K562 (cell line): ENCODE results near the gene FUNDC1. TPM values are rescaled to one million over a fixed set of nuclear protein-coding genes. Genes with fewer than 3 reads are reported as not detected.

Experiments used
- BRD4 ChIP-seq: fragments of 200-600 bp; sonication (generic); IDR thresholded peaks from 2 replicates; pipeline ENCODE4 v1.6.1; 2017; ENCODE audit warnings: inconsistent platforms
- CREBBP ChIP-seq: IDR thresholded peaks from one replicate; pipeline ENCODE4 v1.6.1; 2012; ENCODE audit warnings: low read depth, mild to moderate bottlenecking, control low read depth, inconsistent platforms, low read length
- EP400 ChIP-seq: fragments of 450-650 bp; IDR thresholded peaks from 2 replicates; pipeline ENCODE4 v1.6.1; 2017; ENCODE audit warnings: antibody characterized with exemption, mild to moderate bottlenecking, moderate library complexity
- HMGN3 ChIP-seq: IDR thresholded peaks from 2 replicates; pipeline ENCODE4 v1.6.1; 2011; ENCODE audit warnings: borderline replicate concordance, low read depth, mild to moderate bottlenecking, mixed read lengths, low read length; ENCODE audit not compliant: insufficient read length; ENCODE audit errors: extremely low read depth
- ILF3 ChIP-seq: fragments of 450-650 bp; IDR thresholded peaks from 2 replicates; pipeline ENCODE4 v1.6.1; 2018; ENCODE audit warnings: antibody characterized with exemption, mild to moderate bottlenecking, moderate library complexity, borderline replicate concordance
- MAFG ChIP-seq: fragments of 450-650 bp; conservative IDR thresholded peaks from 2 replicates; pipeline ENCODE4 v1.6.1; 2016; ENCODE audit warnings: missing genetic modification characterization, missing compliant biosample characterization
- PHB ChIP-seq: fragments of 250-450 bp; sonication (Bioruptor Pico); IDR thresholded peaks from 2 replicates; pipeline ENCODE4 v1.5.0; 2021
- POLR2AphosphoS2 ChIP-seq: IDR thresholded peaks from 2 replicates; pipeline ENCODE4 v1.6.1; 2012; ENCODE audit warnings: low read length, improper control_type of control experiment
- RBBP5 ChIP-seq: fragments of 200-600 bp; sonication (generic); IDR thresholded peaks from 2 replicates; pipeline ENCODE4 v1.6.1; 2012; ENCODE audit warnings: borderline replicate concordance, mild to moderate bottlenecking, low read length, control low read depth, inconsistent platforms; ENCODE audit not compliant: insufficient read depth, poor library complexity, severe bottlenecking
- SIN3A ChIP-seq, 2 experiments: fragments of 150-350 bp in 1 of 2; IDR thresholded peaks; 2 replicates each; pipeline ENCODE4 v1.6.1; 2011 to 2016; ENCODE audit warnings: borderline replicate concordance in 2 of 2, low read depth in 2 of 2, low read length in 2 of 2, mild to moderate bottlenecking in 2 of 2, moderate library complexity in 2 of 2; ENCODE audit not compliant: control insufficient read depth in 1 of 2
- SMAD1 ChIP-seq: fragments of 150-350 bp; IDR thresholded peaks from 2 replicates; pipeline ENCODE4 v1.6.1; 2014; ENCODE audit warnings: low read length, low read depth; ENCODE audit not compliant: partially characterized antibody
- SP1 ChIP-seq: sonication (generic); formaldehyde crosslinking; IDR thresholded peaks from 2 replicates; pipeline ENCODE4 v1.8.1; 2022; ENCODE audit warnings: mild to moderate bottlenecking, missing genetic modification reagents
- SP2 ChIP-seq: IDR thresholded peaks from 2 replicates; pipeline ENCODE4 v1.6.1; 2011; ENCODE audit warnings: mild to moderate bottlenecking, low read depth, low read length, moderate library complexity; ENCODE audit not compliant: poor library complexity, severe bottlenecking; ENCODE audit errors: extremely low read depth
- TAF1 ChIP-seq: IDR thresholded peaks from 2 replicates; pipeline ENCODE4 v1.6.1; 2011; ENCODE audit warnings: mild to moderate bottlenecking, low read length, moderate library complexity; ENCODE audit not compliant: insufficient read depth, control insufficient read depth, severe bottlenecking; ENCODE audit errors: extremely low read depth
- TEAD1 ChIP-seq, 2 experiments: fragments of 450-650 bp in 1 of 2; sonication (generic) in 1 of 2; formaldehyde crosslinking; IDR thresholded peaks; 2 replicates each; pipeline versions ENCODE4 v1.4.0 to v1.8.0; 2020 to 2022; ENCODE audit warnings: mild to moderate bottlenecking in 2 of 2, missing genetic modification reagents in 1 of 2
- ZBTB2 ChIP-seq: fragments of 450-650 bp; IDR thresholded peaks from 2 replicates; pipeline ENCODE4 v1.6.1; 2016; ENCODE audit warnings: antibody characterized with exemption
- ZFP91 ChIP-seq: sonication (generic); formaldehyde crosslinking; IDR thresholded peaks from 2 replicates; pipeline ENCODE4 v1.8.0; 2022; ENCODE audit warnings: mild to moderate bottlenecking, missing genetic modification reagents
- ZNF143 ChIP-seq: sonication (generic); formaldehyde crosslinking; IDR thresholded peaks from 2 replicates; pipeline ENCODE4 v1.9.0; 2022; ENCODE audit warnings: mild to moderate bottlenecking, missing genetic modification reagents
- ZNF408 ChIP-seq: fragments of 250-450 bp; sonication (Bioruptor Pico); IDR thresholded peaks from 2 replicates; pipeline ENCODE4 v1.4.0; 2020; ENCODE audit warnings: low read depth, mild to moderate bottlenecking, moderate library complexity
- ZNF583 ChIP-seq: fragments of 250-450 bp; sonication (Bioruptor Pico); IDR thresholded peaks from 2 replicates; pipeline ENCODE4 v1.4.0; 2020
- polyA plus RNA-seq, 8 experiments: library from polyadenylated mRNA; depleted of rRNA in 4 of 8; stranded (reverse) in 5 of 8; unstranded in 3 of 8; fragments of >200 nt; fragmentation: Nextera tagmentation in 2 of 8; fragmentation: Illumina TruSeq in 1 of 8; extraction: Ambion mirVana in 2 of 8; extraction: Trizol in 1 of 8; gene quantifications; 2 replicates each; pipeline versions ENCODE4 v1.2.1 to v1.2.3, GENCODE V29; 2011 to 2014; ENCODE audit warnings: inconsistent platforms in 1 of 8, missing spikeins in 1 of 8
- total RNA-seq, 7 experiments: library from RNA; depleted of rRNA in 6 of 7; stranded (reverse); fragments of >200 nt in 6 of 7; fragmentation: Illumina TruSeq in 2 of 7; extraction: Trizol in 2 of 7; gene quantifications; 2 replicates each; pipeline versions ENCODE4 v1.2.1 to v1.2.3, GENCODE V29; 2011 to 2021; ENCODE audit warnings: low replicate concordance in 1 of 7
- TF ChIP-seq, protein P1 (sequence below): fragments of 150-350 bp; IDR thresholded peaks from 2 replicates; pipeline ENCODE4 v1.6.1; 2014; ENCODE audit warnings: low read depth, mild to moderate bottlenecking, low read length, borderline replicate concordance

The FUNDC1 gene
- total and polyA plus RNA-seq, 9 of the 15 experiments (the other 6 are each of a cell fraction or from before 2014, with no cell fraction given): 15.6 to 59.1 (median 29.3) TPM

- TF ChIP-seq, protein P1, sequence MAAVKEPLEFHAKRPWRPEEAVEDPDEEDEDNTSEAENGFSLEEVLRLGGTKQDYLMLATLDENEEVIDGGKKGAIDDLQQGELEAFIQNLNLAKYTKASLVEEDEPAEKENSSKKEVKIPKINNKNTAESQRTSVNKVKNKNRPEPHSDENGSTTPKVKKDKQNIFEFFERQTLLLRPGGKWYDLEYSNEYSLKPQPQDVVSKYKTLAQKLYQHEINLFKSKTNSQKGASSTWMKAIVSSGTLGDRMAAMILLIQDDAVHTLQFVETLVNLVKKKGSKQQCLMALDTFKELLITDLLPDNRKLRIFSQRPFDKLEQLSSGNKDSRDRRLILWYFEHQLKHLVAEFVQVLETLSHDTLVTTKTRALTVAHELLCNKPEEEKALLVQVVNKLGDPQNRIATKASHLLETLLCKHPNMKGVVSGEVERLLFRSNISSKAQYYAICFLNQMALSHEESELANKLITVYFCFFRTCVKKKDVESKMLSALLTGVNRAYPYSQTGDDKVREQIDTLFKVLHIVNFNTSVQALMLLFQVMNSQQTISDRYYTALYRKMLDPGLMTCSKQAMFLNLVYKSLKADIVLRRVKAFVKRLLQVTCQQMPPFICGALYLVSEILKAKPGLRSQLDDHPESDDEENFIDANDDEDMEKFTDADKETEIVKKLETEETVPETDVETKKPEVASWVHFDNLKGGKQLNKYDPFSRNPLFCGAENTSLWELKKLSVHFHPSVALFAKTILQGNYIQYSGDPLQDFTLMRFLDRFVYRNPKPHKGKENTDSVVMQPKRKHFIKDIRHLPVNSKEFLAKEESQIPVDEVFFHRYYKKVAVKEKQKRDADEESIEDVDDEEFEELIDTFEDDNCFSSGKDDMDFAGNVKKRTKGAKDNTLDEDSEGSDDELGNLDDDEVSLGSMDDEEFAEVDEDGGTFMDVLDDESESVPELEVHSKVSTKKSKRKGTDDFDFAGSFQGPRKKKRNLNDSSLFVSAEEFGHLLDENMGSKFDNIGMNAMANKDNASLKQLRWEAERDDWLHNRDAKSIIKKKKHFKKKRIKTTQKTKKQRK: no peak
- no peak for TF ChIP-seq ZNF408
- no peak for TF ChIP-seq ZNF583 (CRISPR knock-in tag)
- TF ChIP-seq HMGN3: no peak
- no peak for TF ChIP-seq SMAD1
- TF ChIP-seq CREBBP: no peak
- peak; percentile 37 for TF ChIP-seq RBBP5
- TF ChIP-seq TAF1: peak; percentile 52
- TF ChIP-seq POLR2AphosphoS2: no peak
- TF ChIP-seq EP400: peak; percentile 31; the same call in 1 of the 2 replicates
- no peak for TF ChIP-seq ZNF143
- TF ChIP-seq SIN3A (IDR thresholded peaks at IDR 0.05; ENCODE audit: borderline replicate concordance in 2 of 2, control insufficient read depth in 1 of 2, low read depth in 2 of 2, low read length in 2 of 2): peak in 1 of 2 experiments; percentile 17; a peak in 1 of 4 replicates
- no peak for TF ChIP-seq ILF3
- peak; percentile 70 for TF ChIP-seq SP2
- TF ChIP-seq PHB (CRISPR knock-in tag): no peak
- 0 out of 2 replicates have a peak, but pooled peaks have one; percentile 20 for TF ChIP-seq SP1 (CRISPR knock-in tag)
- TF ChIP-seq ZFP91 (CRISPR knock-in tag): peak; percentile 76; the same call in 1 of the 2 replicates
- peak; percentile 92 for TF ChIP-seq ZBTB2
- no peak for TF ChIP-seq MAFG (tag)
- TF ChIP-seq TEAD1 (CRISPR knock-in tag; IDR thresholded peaks at IDR 0.05): peak; percentile 83 to 95; a peak in 3 of 4 replicates
- no peak for TF ChIP-seq BRD4
Observed at GRCh38 chrX:44542567-44543325, at the start of gene FUNDC1 (continued).
